Measurements from ENCODE around the gene ZNF892. TPM values are rescaled to one million over a fixed set of nuclear protein-coding genes. Genes with fewer than 3 reads are reported as not detected.

Gene ZNF892
- total RNA-seq: 4.8 TPM

DNA sequence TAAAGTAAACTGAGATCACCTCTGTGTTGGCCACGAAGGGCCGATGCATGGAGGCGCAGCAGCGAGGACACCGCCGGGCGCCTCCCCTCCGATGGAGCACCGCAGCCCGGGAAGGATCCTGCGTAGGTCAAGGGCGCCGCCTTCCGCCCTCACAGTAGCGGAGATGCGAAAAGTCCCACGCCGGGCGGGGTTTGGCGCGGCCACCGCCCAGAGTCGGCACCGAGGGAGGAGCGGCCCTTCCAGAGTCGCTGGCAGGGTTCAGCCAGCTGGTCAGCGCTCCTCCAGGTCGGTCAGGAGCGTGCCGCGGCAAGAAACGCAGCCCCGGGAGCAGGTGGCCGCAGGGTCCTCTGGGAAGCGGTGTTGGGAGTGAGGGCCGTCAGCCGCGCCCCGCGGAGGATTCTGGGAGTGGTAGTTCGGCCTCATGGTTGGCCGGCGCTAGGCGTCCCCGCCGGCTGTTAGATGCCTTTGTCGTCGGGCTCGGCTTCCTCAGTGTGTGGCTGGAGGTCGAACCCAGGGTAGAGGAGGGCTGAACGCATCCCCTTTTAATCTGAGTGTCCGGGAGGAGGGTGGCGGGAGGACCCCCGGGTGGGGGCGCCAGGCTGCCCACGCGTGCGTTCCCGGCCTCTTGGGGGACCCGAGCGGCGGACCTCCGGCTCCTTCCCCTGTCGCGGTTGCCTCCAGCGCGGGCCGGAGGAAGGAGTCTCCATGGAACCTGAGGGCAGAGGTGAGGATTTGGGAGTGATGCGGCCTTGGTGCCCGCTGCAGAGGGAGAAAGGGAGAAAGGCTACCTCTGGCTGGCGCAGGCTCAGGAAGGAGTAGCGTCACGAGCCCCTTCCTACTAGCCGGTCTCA lies at the start of gene ZNF892:
ZNF892 (plus strand) TSS at position 411 of the 851 bp plus-strand sequence; CDS start at position 706, 295 bp downstream.
- DNase-seq (ENCODE audit: low read depth in 2 of 3, low spot score in 2 of 3): peak; percentile 49 to 80 (median 79)

DNA sequence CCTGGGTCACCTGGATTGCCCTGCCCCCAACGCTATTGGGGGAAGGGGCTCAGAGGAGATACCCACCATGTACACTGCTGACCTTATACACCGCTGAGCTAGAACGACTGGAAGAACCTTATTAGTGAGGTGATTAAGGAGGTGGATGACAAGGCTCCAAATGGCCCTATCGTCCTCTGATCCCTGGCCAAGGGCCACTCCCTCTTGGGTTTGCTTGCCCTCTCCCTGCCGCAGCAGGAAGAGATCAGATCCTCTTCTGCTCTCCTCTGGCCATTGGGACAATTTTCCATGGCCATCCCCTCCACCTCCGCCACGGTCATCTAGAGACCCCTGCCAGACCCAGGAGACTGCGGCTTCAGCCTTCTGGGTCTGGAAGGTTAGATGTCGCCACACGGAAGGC lies 48.9 kb upstream of the ZNF892 start:
- DNase-seq (ENCODE audit: low read depth in 2 of 3, low spot score in 2 of 3): no peak

DNA sequence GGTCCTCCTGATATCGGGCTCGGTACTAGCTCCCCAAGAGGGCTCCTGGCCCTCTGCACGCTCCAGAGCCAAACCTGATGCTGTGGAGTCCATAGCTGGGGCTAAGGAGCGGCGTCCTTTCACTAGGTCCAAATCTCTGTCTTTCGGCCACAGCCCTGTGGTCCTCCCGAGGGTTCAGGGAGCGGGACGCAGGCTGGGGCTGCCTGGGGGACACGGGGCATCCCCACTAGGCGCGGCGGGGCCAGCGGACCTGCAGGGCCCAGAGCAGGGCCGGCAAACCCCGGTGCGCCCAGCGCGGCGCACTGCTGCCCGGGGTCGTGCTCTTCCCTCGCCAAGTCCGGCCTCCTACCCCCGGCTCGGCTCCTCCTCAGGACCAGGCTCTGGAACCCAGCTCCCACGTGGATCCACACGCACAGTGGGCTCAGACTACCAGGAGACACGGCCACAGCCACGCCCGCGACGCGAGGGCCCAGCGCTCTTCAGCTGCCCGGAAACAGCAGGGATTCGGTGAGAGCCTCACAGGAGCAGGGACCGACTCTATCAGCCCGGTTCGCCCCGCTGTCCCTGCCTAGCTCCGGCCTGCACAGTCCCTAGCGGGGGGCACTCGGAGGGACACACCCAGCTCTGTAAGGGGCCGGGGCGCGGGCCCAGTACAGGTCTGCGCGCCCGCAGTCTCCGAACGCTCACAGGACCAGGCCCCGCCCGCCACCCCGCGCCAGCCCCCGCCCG lies 48.3 kb upstream of the ZNF892 start:
- DNase-seq (ENCODE audit: low read depth in 2 of 3, low spot score in 2 of 3): peak in 2 of 3 donors; percentile 30 to 40

DNA sequence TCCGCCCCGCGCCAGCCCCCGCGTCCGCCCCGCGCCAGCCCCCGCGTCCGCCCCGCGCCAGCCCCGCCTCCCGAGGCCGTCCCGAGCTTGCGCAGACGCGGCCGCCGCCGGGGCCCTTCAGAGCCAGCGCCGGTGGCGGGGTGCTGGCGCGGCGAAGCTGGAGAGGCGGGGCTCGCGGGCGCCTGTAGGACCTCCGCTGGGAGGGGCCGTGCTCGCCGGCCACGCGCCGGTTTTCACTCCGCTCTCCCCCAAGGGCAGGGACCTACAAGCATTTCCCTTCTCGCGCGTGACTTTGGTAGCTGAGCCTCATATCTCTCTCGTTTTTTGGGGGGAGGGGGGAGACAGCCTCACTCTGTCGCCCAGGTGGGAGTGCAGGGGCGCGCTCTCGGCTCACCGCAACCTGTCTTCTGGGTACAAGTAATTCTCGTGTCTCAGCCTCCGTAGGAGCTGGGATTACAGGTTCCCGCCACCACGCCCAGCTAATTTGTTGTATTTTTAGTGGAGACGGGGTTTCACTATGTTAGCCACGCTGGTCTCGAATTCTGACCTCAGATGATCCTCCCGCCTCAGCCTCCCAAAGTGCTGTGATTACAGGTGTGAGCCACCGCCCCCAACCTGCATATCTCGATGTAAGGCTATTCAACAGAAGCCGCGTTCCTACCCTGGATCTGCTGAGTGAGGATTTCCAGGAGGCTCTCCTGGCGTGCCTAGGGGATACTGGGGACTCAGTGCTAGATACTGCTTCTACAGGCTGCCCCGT lies 47.5 kb upstream of the ZNF892 start, which contains the start of gene ZNF514:
ZNF514 (minus strand) TSS at position 159 of the 760 bp plus-strand sequence. CDS start 6,595 bp downstream, outside the sequence.
- DNase-seq (ENCODE audit: low read depth in 2 of 3, low spot score in 2 of 3): peak; percentile 49 to 80 (median 79)

DNA sequence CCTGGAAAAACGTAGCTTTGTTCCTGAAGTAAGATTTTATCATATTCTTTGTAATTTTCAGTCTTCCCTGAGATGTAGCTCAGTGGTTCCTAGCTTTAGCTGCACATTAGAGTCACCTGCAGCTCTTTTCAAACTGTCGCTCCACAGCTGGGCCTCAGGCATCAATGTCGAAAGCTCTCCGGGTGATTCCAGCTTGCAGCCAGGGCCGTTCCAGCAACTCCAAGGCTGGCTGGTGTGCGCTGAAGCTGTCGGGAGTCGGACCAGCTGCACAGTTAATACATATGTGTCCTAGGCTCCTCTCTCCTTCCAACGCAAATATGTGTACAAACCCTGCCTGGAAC lies 42.3 kb upstream of the ZNF892 start:
- no peak for DNase-seq (ENCODE audit: low read depth in 2 of 3, low spot score in 2 of 3)

DNA sequence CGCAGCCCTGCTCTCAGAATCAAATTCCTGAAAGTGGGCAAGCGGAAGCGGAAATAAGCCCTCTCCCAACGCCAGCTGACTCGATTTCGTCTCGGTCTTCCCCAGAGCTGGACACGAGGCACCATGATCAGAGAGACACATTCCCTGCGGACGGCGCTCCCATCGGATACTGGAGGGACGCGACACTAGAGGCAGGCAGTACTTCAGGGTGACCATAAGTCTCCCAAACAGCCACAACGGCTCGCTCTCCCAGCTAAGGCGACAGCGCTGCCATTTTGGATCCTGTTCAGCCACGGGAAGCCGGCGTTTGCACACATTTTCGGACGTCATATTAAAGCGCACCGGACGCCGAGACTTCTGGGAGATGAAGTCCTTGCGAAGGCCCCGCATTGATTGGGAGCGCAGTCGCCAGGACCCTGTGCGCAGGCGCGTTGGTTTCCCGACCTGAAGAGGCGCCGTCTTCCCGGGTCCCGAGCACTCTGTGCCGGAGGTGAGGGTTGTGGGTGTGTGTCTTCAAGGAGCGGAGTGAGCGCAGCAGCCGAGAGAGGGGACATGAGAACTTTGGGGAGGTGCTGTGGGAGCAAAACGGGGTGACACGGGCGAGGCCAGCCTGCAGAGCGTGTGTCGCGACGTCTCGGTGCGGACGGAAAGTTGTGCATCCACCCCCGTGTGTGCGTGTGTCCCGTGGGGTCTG lies 41.8 kb upstream of the ZNF892 start, which contains the start of gene ZNF2:
ZNF2 (plus strand) TSS at position 439 of the 694 bp plus-strand sequence. CDS start 10,418 bp downstream, outside the sequence.
- peak; percentile 90 to 98 (median 97) for DNase-seq (ENCODE audit: low read depth in 2 of 3, low spot score in 2 of 3)

DNA sequence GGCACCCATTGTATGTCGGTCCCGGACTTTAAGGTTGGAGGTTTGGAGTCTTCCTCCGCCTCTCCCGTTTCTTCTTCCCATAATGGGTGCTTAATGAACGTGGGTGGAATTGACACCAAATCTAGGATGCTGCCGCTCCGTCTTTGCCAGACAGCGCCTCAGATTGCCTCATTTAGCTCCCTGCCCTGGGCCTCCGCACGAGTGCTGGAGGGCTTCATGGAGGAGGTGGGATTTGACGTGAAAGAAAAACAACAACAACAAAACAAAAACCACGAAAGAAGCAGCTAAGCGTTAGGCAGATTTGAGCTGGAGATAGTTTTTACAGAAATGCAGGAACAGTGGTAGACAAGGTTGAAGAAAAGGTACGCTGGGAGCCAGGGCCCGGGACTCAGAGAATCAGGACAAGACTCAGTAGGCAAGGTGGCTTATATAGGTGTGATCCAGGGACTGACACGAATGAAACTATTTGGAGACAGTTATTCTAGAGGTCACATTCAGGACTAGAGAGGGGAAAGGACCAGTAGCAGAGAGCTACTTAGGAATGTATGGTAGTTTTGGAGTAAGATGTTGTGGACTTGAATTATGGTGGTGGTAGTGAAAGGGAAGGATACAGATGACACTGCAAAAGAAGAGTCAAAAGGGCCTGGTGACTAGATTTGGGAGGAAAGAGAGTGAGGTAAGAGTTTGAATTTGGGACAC lies 41.1 kb upstream of the ZNF892 start:
- no peak for DNase-seq (ENCODE audit: low read depth in 2 of 3, low spot score in 2 of 3)

DNA sequence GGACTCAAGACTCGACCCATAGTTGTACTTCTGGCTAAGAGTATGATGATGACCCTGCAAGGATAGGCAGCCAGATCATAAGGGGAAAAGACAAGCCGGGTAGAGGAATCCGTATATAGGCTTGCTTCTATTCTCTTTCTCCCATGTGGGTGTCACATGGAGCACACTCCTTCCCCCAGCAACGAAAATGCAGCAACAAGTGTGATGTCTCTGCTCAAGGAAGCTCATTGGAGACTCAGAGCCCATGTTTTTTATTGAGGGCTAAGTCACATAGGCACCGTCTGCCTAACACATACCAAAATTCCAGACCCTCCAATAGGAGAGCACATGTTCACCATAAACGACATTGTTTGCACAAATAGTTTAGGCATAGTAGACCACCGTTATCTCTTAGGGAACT lies 35.4 kb upstream of the ZNF892 start:
- no peak for DNase-seq (ENCODE audit: low read depth in 2 of 3, low spot score in 2 of 3)

DNA sequence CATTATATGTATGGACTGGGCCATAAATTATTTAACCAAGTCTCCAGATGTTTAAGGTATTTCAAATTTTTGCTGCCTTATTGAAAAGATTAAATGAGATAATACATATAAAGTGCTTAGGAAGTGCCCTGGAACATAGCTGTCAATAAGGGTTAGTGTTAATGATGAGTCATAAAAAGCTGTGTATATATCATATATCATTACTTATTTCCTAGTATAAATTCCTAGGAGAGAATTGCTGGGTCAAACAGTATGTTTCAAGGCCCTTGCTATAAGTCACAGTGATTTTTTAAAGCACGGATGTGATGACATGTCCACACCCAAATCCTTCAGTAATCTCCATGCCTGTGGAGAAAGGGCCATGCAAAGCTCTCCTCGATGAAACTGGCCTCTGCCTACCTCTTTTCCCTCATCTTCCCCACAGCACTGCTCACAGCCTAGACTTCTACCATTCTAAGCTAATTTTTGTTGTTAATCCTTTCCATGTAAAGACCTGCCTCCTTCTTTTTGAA lies 33.2 kb upstream of the ZNF892 start:
- DNase-seq (ENCODE audit: low read depth in 2 of 3, low spot score in 2 of 3): no peak

DNA sequence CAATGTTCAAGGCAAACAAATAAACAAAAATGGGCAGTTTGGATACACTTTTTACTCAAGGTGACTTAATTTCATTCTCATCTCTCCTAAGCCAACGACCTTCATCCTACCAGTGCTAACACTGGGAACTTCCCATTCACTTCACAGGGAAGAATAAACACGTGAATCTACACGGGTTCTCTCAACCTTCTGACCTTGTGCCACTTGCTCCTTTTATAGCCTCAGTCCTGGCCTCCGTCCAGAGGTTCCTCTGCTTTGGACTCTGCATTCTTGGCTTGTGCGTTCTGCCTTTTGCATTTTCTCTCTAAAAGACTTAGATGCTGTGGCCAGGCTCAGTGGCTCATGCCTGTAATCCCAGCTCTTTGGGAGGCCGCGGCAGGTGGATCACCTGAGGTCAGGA lies 27.9 kb upstream of the ZNF892 start:
- DNase-seq (ENCODE audit: low read depth in 2 of 3, low spot score in 2 of 3): no peak

DNA sequence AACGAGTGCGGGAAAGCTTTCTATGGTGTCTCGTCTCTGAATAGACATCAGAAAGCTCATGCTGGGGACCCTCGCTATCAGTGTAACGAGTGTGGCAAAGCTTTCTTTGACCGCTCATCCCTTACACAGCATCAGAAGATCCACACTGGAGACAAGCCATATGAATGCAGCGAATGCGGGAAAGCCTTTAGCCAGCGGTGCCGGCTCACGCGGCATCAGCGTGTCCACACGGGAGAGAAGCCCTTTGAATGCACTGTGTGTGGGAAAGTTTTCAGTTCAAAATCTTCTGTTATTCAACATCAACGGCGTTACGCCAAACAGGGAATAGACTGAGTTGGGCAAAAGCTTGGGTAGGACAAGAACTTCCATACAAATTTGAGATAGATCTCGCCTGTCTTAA lies 25.5 kb upstream of the ZNF892 start:
- DNase-seq (ENCODE audit: low read depth in 2 of 3, low spot score in 2 of 3): no peak

DNA sequence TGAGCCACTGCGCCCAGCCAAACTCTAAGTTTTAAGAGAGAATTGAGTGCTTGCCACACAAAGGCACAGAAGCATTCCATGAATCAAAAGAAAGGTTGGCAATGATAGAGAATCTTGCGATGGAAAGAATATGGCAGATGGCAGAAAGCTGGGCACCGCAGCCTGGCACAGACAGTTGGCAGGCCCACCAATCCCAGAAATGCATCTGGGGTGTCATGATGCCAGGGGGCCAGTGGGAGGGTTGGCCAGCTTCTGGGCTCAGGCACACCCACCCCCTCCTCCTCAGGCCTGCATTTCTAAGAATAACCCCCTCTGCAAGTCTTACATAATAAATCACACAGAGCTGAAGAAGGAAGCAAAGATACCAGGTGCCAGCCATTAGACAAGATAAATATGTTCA lies 22.1 kb upstream of the ZNF892 start:
- DNase-seq (ENCODE audit: low read depth in 2 of 3, low spot score in 2 of 3): no peak

DNA sequence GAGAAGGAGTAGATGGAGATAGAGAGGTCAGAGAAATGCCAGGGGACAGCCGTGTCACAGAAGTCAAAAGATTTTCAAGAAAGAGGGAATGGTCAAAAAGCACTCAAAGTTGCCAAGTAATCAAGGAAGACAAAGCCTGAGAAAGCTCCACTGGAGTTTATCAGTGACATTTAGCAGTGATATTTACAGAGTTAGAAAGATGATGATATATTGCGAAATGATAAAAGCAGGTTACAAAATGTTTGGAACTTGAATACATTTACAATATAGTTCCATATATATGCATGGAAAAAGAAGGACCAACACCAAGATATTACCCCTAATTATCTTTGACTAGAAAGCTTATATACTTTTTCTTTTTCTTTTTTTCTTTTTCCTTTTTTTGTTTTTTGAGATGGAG lies 21.3 kb upstream of the ZNF892 start:
- DNase-seq (ENCODE audit: low read depth in 2 of 3, low spot score in 2 of 3): no peak

DNA sequence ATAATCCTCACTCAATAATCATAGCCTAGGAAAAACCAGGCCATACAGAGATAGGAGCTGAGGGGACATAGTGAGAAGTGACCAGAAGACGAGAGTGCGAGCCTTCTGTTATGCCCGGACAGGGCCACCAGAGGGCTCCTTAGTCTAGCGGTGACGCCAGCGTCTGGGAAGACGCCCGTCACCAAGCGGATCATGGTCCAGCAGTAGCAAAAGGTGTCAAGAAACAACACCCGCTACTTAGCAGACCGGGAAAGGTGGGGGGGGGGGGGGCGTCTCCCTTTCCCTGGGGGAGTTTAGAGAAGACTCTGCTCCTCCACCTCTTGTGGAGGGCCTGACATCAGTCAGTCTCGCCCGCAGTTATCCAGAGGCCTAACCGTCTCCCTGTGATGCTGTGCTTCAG lies 14.4 kb upstream of the ZNF892 start:
- DNase-seq (ENCODE audit: low read depth in 2 of 3, low spot score in 2 of 3): peak in 2 of 3 donors; percentile 3 to 18

DNA sequence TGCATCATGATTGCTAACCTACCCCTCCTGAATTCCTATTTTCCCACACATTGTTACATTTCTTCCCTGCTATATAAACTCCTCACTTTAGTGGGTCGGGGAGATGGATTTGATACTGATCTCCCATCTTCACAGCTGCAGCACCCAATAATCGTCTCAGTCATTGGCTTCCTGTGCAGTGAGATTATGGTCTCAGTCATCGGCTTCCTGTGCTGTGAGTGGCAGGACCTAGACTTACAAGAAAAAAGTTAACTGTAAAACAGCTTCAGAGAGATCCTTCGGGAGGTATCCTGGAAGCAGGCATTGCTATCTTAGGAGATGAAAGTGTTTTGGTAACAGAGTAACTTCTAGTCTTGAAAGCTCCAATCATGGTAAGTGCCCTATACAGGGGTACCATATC lies 3.4 kb upstream of the ZNF892 start:
- DNase-seq (ENCODE audit: low read depth in 2 of 3, low spot score in 2 of 3): no peak

DNA sequence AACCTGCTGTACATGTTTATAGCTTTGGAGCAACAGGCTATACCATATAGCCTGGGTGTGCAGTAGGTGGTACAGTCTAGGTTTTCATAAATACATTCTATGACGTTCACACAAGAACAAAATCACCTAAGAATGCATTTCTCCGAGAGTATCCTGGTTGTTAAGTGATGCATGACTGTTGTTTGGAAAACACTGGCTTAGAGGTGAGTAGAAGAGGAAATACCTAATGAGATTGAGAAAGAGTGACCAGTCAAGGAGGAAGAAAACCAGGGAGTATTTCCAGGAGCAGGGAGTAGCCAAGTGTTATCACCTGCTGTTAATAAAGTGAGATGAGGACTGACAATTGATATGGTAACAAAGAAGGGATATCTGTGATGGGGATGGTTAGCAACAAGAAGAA lies 2.9 kb upstream of the ZNF892 start:
- no peak for DNase-seq (ENCODE audit: low read depth in 2 of 3, low spot score in 2 of 3)

DNA sequence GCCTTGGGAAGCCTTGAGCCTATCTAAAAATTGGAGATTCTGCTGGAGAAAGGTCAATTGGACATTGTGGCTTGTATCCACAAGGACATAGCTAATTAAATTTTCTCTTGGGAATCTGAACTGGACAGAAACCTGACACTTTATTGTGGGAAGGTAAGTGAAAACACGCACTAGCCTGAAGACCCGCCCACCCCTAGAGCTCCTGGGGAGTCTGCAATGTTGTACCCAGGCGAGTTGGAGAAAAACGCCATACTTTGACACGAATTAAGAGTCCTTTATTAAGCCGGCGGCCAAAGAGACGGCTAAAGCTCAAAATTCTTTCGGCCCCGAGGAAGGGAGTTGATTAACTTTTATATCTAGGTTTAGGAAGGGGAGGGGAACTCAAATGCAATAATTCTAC lies 1.2 kb upstream of the ZNF892 start:
- DNase-seq (ENCODE audit: low read depth in 2 of 3, low spot score in 2 of 3): no peak

DNA sequence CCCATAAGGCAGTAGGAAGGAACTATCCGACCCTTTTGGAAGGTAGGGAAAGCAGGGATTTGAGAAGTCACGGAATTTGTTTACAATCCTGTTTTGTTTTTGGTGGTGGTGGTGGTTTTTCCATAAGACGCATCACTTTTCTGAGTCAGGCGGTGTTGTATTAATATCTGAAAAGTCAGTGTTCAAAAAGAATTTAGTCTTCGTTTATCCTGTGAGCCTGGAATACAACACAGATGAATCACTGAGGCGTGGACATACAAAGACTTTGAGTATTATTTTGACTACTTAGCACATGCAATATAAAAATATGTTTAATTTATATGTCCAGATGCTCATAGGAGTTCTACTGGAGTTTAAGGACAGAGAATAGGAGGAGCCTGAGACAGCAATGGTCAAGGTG lies 785 bp downstream of the ZNF892 start:
- no peak for DNase-seq (ENCODE audit: low read depth in 2 of 3, low spot score in 2 of 3)

DNA sequence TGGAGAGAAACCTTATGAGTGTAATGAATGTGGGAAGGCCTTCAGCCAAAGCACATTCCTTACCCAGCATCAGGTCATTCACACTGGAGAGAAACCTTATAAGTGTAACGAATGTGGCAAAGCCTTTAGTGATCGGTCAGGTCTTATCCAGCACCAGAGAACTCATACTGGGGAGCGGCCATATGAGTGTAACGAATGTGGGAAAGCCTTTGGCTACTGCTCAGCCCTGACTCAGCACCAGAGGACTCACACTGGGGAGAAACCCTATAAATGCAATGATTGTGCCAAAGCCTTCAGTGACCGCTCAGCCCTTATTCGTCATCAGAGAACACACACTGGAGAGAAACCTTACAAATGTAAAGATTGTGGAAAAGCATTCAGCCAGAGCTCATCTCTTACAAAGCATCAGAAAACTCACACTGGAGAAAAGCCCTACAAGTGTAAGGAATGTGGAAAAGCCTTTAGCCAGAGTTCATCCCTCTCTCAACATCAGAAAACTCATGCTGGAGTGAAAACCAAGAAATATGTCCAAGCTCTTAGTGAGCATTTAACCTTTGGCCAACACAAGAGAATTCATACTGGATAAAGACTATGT lies 7.8 kb downstream of the ZNF892 start:
- no peak for DNase-seq (ENCODE audit: low read depth in 2 of 3, low spot score in 2 of 3)

Measured in hematopoietic multipotent progenitor cell (in vitro differentiated cells).